H7 (cell line): ENCODE measurements around the gene COG1. TPM values are rescaled to one million over a fixed set of nuclear protein-coding genes. Genes with fewer than 3 reads are reported as not detected.
A peak's percentile ranks its signal among the peaks of the same experiment; 100 is the strongest.
"Not testable (repeated sequence)": the region's sequence is repeated elsewhere in the genome, so short reads cannot be mapped to it uniquely, and the experiment has no call there.

Source experiments
- DNase-seq: peaks from one replicate; pipeline ENCODE4 v3.0.0; 2012
- H3K27me3 ChIP-seq: 2 replicates; pipeline ENCODE4 v1.6.0; 2011; ENCODE audit warnings: mild to moderate bottlenecking, low read length; ENCODE audit not compliant: control insufficient read depth, insufficient read depth
- H3K36me3 ChIP-seq: replicated peaks from 2 replicates; pipeline ENCODE4 v1.5.1; 2011; ENCODE audit warnings: low read length; ENCODE audit not compliant: control insufficient read depth, insufficient read depth
- H3K4me3 ChIP-seq: 2 replicates; pipeline ENCODE4 v1.5.1; 2011; ENCODE audit warnings: low read depth, mild to moderate bottlenecking, control low read depth, low read length, moderate library complexity; ENCODE audit not compliant: insufficient read depth
- total RNA-seq: library from RNA; depleted of rRNA; stranded (reverse); fragments of >200 nt; shearing (Covaris generic); gene quantifications from 2 replicates; pipeline ENCODE4 v1.2.3, GENCODE V29; 2014; rRNA removed

Gene COG1, protein sequence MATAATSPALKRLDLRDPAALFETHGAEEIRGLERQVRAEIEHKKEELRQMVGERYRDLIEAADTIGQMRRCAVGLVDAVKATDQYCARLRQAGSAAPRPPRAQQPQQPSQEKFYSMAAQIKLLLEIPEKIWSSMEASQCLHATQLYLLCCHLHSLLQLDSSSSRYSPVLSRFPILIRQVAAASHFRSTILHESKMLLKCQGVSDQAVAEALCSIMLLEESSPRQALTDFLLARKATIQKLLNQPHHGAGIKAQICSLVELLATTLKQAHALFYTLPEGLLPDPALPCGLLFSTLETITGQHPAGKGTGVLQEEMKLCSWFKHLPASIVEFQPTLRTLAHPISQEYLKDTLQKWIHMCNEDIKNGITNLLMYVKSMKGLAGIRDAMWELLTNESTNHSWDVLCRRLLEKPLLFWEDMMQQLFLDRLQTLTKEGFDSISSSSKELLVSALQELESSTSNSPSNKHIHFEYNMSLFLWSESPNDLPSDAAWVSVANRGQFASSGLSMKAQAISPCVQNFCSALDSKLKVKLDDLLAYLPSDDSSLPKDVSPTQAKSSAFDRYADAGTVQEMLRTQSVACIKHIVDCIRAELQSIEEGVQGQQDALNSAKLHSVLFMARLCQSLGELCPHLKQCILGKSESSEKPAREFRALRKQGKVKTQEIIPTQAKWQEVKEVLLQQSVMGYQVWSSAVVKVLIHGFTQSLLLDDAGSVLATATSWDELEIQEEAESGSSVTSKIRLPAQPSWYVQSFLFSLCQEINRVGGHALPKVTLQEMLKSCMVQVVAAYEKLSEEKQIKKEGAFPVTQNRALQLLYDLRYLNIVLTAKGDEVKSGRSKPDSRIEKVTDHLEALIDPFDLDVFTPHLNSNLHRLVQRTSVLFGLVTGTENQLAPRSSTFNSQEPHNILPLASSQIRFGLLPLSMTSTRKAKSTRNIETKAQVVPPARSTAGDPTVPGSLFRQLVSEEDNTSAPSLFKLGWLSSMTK
- total RNA-seq: 12.9 and 20.4 TPM in 2 replicates

DNA sequence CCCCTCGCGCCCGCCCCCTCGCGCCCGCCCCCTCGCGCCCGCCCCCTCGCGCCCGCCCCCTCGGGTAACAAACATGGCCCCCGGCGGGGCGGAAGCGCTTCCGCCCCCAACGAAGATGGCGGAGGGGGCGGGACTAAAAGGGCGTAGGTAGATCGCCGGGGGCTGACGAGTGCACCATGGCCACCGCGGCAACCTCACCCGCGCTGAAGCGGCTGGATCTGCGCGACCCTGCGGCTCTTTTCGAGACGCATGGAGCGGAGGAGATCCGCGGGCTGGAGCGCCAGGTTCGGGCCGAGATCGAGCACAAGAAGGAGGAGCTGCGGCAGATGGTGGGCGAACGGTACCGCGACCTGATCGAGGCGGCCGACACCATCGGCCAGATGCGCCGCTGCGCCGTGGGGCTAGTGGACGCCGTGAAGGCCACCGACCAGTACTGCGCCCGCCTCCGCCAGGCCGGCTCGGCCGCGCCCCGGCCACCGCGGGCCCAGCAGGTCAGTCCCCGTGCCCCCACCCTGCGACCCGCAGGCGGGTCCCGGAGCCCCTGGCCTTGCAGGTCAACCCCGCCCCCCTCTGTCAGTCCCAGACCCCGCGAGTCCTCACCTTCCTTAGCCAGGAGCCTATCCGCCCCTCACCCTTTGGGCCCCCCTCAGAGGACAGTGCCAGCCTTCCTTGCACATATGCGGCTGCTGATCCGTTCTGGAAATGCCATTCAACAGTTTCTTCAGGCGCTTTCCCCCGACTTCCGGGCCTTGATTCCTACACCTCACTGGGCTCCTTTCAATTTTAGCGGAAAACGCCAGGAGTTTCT lies at the start of gene COG1:
Gene COG1 (plus strand): TSS at position 162 of the 808 bp plus-strand sequence. CDS start 15 bp downstream, at position 177.
- peak; percentile 98 for DNase-seq
- Histone ChIP-seq H3K4me3 (peak within 1 kb of the TSS; percentile 97), H3K36me3 (peaks cover 12% of the 10 kb centered on the region), H3K27me3 (no peaks in the 10 kb centered on the region)

DNA sequence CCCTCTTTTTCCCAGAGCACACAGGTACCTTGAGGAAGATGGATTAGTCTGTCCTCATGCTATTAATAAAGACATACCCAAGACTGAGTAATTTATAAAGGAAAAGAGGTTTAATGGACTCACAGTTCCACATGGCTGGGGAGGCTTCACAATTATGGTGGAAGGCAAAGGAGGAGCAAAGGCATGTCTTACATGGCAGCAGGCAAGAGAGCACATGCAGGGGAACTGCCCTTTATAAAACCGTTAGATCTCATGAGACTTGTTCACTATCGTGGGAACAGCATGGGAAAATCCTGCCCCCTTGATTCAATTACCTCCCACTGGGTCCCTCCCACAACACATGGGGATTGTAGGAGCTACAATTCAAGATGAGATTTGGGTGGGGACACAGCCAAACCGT lies 48.6 kb upstream of the COG1 start:
- H3K36me3 ChIP-seq, H3K27me3 ChIP-seq, DNase-seq, H3K4me3 ChIP-seq: not testable (repeated sequence)

DNA sequence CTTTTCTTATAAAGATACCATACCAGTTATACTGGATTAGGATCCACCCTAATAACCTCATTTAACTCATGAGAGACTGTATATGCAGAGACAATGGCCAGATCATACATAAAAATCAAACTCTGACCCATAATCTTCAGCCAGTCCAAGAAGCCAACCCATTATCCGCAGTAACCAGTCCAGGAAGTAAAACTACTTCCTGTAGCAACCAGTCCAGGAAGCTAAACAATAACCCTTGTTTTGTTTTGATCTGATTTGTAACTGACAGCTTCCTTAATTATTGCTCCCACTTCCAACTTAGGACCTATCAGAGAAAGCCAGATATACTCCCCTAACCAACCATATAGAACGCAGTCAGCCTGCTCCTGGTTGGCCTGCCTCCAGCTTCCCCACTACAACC lies 47.2 kb upstream of the COG1 start:
- no peaks in the 10 kb centered on the region for H3K36me3 ChIP-seq
- no peak for DNase-seq
- H3K27me3 ChIP-seq: no peaks in the 10 kb centered on the region
- H3K4me3 ChIP-seq: no peak overlapping the region

DNA sequence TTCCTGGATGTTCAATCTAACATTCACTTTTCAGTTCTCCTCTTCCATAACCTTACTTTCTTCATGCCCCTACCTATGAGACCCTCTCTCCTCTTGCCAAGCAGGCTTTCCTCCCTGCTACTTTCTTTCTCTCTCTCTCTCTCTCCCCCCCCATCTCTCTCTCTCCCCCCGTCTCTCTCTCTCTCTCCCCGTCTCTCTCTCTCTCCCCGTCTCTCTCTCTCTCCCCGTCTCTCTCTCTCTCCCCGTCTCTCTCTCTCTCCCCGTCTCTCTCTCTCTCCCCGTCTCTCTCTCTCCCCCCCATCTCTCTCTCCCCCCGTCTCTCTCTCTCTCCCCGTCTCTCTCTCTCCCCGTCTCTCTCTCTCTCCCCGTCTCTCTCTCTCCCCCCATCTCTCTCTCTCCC lies 45.1 kb upstream of the COG1 start:
- H3K27me3 ChIP-seq, DNase-seq, H3K4me3 ChIP-seq, H3K36me3 ChIP-seq: not testable (repeated sequence)

DNA sequence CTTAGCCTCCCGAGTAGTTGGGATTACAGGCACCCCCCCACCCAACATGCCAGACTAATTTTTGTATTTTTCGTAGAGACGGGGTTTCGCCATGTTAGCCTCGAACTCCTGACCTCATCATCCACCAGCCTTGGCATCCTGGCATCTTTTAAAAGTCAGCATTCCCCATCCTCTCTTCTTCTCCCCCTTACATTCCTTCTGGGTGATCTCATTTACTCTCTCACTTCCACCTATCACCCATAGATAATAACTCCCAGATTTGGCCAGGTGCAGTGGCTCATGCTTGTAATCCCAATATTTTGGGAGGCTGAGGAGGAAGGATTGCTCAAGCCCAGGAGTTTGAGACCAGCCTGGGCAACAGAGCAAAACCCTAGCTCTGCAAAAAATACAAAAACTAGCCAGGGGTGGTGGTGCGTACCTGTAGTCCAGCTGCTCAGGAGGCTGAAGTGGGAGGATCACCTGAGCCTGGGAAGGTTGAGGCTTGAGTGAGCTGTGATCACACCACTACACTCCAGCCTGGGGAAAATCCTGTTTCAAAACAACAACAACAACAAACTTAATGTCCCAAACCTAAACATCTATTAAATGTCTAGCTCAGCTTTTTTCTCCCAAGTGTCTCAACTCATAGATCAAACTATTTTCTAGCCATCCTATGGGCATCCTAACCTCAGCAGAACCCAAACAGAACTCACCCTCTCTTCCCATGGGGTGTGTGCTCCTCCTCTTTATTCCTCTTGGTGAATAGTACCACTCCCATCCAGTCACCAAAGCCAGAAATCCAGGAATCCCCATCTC lies 44.1 kb upstream of the COG1 start:
- no peaks in the 10 kb centered on the region for H3K36me3 ChIP-seq
- DNase-seq: no peak
- no peaks in the 10 kb centered on the region for H3K27me3 ChIP-seq
- H3K4me3 ChIP-seq: no peak overlapping the region

DNA sequence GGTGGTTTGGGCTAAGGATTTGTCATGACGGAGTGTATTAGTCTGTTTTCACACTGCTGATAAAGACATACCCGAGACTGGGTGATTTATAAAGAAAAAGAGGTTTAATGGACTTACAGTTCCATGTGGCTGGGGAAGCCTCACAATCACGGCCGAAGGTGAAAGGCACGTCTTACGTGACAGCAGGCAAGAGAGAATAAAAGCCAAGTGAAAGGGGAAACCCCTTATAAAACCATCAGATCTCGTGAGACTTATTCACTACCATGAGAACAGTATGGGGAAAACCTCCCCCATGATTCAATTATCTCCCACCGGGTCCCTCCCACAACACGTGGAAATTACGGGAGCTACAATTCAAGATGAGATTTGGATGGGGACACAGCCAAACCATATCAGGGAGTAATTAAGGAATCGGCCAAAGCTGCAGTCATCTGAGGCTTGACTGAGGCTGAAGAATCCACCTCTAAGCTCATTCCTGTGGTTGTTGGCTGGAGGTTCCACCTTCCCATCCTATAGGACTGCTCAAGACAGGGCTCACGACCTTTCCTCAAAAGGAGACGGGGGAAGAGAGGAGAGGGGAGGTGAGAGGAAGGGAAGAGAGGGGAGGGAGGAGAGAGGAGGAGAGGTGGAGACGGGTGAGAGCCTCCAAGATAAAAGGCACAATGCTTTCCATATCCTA lies 42.1 kb upstream of the COG1 start:
- not testable (repeated sequence) for DNase-seq, H3K27me3 ChIP-seq, H3K4me3 ChIP-seq, H3K36me3 ChIP-seq

DNA sequence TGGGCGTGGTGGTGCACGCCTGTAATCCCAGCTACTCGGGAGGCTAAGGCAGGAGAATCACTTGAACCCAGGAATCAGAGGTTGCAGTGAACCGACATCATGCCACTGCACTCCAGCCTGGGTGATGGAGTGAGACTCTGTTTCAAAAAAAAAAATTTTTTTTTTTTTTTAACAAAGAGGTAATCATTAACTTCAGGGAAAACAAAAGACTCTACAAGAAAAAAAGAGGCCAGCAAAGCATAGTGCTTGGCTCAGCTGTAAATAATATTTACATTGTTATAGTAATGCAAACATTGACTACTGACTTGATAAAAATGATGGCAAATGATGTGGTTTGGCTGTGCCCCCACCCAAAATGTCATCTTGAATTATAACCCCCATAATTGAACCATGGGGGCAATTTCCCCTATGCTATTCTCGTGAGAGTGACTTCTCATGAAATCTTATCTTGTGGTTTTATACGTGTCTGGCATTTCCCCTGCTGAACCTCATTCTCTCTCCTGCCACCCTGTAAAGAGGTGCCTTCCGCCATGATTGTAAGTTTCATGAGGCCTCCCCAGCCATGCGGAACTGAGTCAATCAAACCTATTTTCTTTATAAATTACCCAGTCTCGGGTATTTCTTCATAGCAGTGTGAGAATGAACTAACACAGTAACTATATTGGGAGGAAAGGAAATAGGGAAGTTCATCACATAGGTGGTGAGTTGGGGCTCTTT lies 40.8 kb upstream of the COG1 start:
- H3K27me3 ChIP-seq: no peaks in the 10 kb centered on the region
- DNase-seq: no peak

DNA sequence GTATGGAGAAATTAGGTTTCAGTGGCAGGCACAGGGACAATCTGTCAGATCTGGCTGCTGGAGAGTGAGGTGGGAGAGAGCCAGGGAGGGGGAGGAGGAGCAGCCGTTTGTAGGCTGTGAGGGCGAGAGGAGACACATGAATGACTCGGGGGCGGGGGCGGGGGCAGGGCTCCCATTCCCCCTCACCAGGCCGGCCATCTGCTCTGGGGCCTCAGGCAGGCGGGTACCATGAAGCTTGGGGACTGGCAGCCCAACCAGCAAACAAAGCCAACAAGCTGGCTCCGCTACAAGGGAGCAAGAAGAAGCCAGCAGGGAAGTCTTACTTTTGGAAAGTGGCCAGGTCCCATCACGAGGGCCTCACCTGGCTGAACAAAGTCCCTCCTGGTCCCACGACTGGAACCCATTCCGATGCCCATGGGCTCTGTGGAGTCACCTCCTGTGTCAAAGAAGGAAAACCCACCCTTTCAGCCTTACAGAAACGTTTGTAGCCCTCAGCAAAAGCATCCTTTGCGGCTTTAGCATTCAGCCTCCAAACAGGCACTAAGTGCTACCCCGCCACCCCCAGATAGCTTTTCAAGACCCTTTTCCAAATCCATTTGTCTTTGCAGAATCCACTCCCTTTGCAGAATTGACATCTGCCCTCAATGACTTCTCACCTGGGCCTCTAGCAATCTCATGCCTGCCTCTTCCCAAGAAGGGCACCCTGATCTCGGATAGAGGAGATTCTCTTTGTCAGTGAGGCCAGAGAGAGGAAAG lies 37.3 kb upstream of the COG1 start:
- H3K4me3 ChIP-seq: no peak overlapping the region
- H3K36me3 ChIP-seq: no peaks in the 10 kb centered on the region
- DNase-seq: peak; percentile 74
- H3K27me3 ChIP-seq: no peaks in the 10 kb centered on the region

More for the DNA sequence above, 40.8 kb upstream of the COG1 start:
- no peak overlapping the region for H3K4me3 ChIP-seq
- H3K36me3 ChIP-seq: no peaks in the 10 kb centered on the region

DNA sequence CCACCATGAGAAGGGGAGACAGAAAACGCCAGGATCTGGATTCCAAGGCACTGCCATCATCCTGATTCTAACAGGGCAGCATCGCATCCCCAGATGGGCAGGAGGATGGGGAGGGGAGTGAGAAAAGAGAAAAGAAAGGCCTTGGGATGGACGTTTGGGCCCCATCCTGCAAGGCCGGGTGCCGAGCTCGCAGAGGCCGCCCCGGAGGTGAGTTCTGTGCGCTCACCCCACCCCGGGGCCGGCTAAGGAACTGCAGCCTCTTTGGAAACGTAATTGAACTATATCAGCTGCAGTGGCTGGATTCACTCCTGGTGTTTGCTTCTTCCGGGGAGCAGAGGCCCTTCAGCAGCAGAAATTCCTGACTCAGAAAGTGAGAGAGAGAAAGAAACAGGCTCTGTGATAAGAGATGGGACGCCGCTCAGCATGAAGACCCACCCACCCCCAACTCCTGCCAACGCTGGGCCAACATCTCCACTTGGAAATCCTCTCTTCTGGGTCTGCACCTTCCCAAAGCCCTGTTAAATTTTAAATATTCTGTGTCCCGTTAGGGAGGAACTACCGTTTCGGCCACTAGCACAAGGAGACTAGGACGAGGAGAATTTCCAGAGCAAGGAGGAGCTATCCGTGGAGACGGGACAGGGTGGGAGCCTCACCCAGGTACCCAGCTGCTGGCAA lies 36.6 kb upstream of the COG1 start:
- DNase-seq: peak; percentile 92
- no peaks in the 10 kb centered on the region for H3K36me3 ChIP-seq
- no peak overlapping the region for H3K4me3 ChIP-seq
- no peaks in the 10 kb centered on the region for H3K27me3 ChIP-seq

DNA sequence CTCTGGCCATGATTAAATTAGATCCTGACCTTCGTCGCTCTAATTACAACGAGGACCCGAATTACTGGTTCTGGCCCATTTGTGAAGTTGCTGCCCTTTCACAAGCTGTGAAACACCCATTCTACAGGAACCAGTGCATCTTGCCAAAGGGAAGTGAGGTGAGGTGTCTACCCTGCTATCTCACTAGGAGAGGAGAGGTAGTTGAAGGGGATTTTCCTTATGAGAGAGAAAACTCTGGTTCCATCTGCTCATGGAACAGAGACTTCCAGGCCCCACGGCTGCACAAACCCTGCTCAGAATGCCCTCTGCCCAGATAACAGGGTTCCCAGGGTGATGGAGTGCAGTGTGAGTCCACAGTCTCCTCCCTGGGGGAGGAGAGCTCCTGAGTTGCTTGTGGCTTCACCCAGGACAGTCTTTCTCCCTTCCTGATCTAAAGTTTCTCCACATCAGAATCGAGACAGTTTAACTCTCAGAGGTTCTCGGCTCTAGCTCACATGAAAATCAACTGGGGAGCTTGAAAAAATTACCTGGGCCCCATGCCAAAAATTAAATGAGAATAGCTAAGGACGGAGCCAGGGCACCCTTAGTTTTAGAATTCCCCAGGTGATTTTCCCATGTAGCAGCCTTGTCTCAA lies 35.9 kb upstream of the COG1 start:
- Histone ChIP-seq H3K27me3 (no peaks in the 10 kb centered on the region), H3K36me3 (no peaks in the 10 kb centered on the region), H3K4me3 (no peak overlapping the region)
- DNase-seq: no peak

DNA sequence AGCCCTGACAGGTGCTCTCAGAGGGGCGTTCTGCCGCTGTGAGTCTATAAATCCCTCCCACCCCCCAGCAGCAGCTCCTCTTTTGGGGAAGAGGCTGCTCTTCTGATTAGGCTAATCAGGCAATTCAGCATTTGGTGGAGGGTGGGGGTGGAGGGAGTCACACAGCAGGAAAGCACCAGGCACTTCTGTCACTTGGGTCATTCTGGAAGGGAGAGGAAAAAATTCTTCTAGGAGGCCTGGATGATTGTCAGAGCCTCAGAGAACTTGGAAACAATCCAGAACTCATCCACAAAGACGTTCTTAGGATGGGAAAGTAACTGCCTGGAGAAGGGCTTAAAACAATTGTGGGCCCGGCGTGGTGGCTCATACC lies 35.3 kb upstream of the COG1 start:
- Histone ChIP-seq H3K36me3 (no peaks in the 10 kb centered on the region), H3K27me3 (no peaks in the 10 kb centered on the region), H3K4me3 (no peak overlapping the region)
- DNase-seq: peak; percentile 40
